Lower leg skin (tissue), 4 donors: ENCODE data around the gene ROS1. TPM values are rescaled to one million over a fixed set of nuclear protein-coding genes. Genes with fewer than 3 reads are reported as not detected.

Source experiments
- DNase-seq, 2 donors: peaks; one replicate each; pipeline ENCODE4 v3.0.0-alpha.2; 2019; ENCODE audit warnings: low spot score in 2 of 2
- H3K4me3 ChIP-seq: fragments of 200-600 bp; sonication (generic); 2 replicates; pipeline ENCODE4 v1.5.1; 2017; ENCODE audit warnings: mild to moderate bottlenecking, low read depth; ENCODE audit not compliant: poor library complexity, severe bottlenecking
- CTCF ChIP-seq, 3 donors: fragments of 450-650 bp; IDR thresholded peaks; one replicate each; pipeline ENCODE4 v1.5.1; 2016; ENCODE audit warnings: antibody characterized with exemption in 3 of 3, mild to moderate bottlenecking in 3 of 3, moderate library complexity in 2 of 3
- POLR2A ChIP-seq, 2 donors: fragments of 450-650 bp; IDR thresholded peaks; one replicate each; pipeline ENCODE4 v1.6.1; 2016 to 2017; ENCODE audit warnings: antibody characterized with exemption in 2 of 2, mild to moderate bottlenecking in 1 of 2, moderate library complexity in 1 of 2
- WGBS, 2 donors: methylation state at CpG; one replicate each; pipeline ENCODE4 v1.1.5; 2018; 5-methylcytosine and 5-hydroxymethylcytosine counted together
- intact Hi-C: fragments of 100-400 bp; cut with DNase I; formaldehyde crosslinking; loops from one replicate; pipeline ENCODE4 v1.15.0; 2023; ENCODE audit warnings: low total_unique reads
- total RNA-seq, 4 donors: library from RNA; depleted of rRNA; stranded (reverse); fragments of >200 nt; gene quantifications; one replicate each; pipeline ENCODE4 v1.1.0, GENCODE V29; 2016

Gene ROS1
- total RNA-seq, 4 donors from 2014 or later: 0.11 to 1.3 (median 0.78) TPM

- WGBS, 2 donors: 44 to 50% methylated on average over 7 of the region's 7 CpGs
- DNase-seq: no peak
- no peak overlapping the region for H3K4me3 ChIP-seq
- TF ChIP-seq POLR2A (IDR thresholded peaks at IDR 0.05) (no peak), CTCF (IDR thresholded peaks at IDR 0.05) (no peak)
- intact Hi-C loops: no loop called here
Measured at GRCh38 chr6:117346142-117346930, 79.4 kb downstream of the ROS1 start.

GRCh38 chr6:117345292-117345610, 80.5 kb downstream of the ROS1 start:
- DNase-seq: no peak
- H3K4me3 ChIP-seq: no peak overlapping the region
- 80 to 85% methylated on average over 2 of the region's 2 CpGs for WGBS, 2 donors
- intact Hi-C loops: no loop called here
- TF ChIP-seq POLR2A (IDR thresholded peaks at IDR 0.05): no peak
- TF ChIP-seq CTCF (IDR thresholded peaks at IDR 0.05): no peak

GRCh38 chr6:117344444-117345291, 81.1 kb downstream of the ROS1 start:
- intact Hi-C loops: no loop called here
- TF ChIP-seq POLR2A (IDR thresholded peaks at IDR 0.05) (no peak), CTCF (IDR thresholded peaks at IDR 0.05) (no peak)
- H3K4me3 ChIP-seq: no peak overlapping the region
- WGBS, 2 donors: 83% methylated on average over 12 of the region's 12 CpGs
- no peak for DNase-seq

GRCh38 chr6:117338567-117338966, 87.2 kb downstream of the ROS1 start:
- TF ChIP-seq POLR2A (IDR thresholded peaks at IDR 0.05): no peak
- no peak for TF ChIP-seq CTCF (IDR thresholded peaks at IDR 0.05)
- H3K4me3 ChIP-seq: no peak overlapping the region
- DNase-seq: no peak
- 39 to 62% methylated on average over 1 of the region's 1 CpG for WGBS, 2 donors
- intact Hi-C loops: no loop called here

GRCh38 chr6:117329926-117330325, 95.8 kb downstream of the ROS1 start:
- DNase-seq: no peak
- H3K4me3 ChIP-seq: no peak overlapping the region
- intact Hi-C loops: no loop called here
- 88 to 98% methylated on average over 7 of the region's 7 CpGs for WGBS, 2 donors
- no peak for TF ChIP-seq POLR2A (IDR thresholded peaks at IDR 0.05)
- TF ChIP-seq CTCF (IDR thresholded peaks at IDR 0.05): no peak
